Prostate gland (tissue), 2 donors: ENCODE results near the gene AGAP5. TPM values are rescaled to one million over a fixed set of nuclear protein-coding genes. Genes with fewer than 3 reads are reported as not detected.

Experiments
- DNase-seq: peaks from one replicate; pipeline ENCODE4 v3.0.0-alpha.2; 2019; ENCODE audit warnings: low spot score
- H3K27ac ChIP-seq, 2 donors: fragments of 200-600 bp; sonication (generic); 2 replicates each; pipeline ENCODE4 v1.5.1; 2017 to 2019
- H3K27me3 ChIP-seq: fragments of 200-600 bp; sonication (generic); replicated peaks from 2 replicates; pipeline ENCODE4 v1.5.1; 2019; ENCODE audit not compliant: insufficient read depth
- H3K36me3 ChIP-seq, 2 donors: fragments of 200-600 bp; sonication (generic); 1 replicate in 1 of 2; 2 replicates in 1 of 2; pipeline versions ENCODE4 v1.5.1 to v1.8.1; 2017 to 2019
- H3K4me1 ChIP-seq: fragments of 200-600 bp; sonication (generic); replicated peaks from 2 replicates; pipeline ENCODE4 v1.5.1; 2019
- H3K4me3 ChIP-seq, 2 donors: fragments of 200-600 bp; sonication (generic); 2 replicates each; pipeline ENCODE4 v1.5.1; 2017 to 2019
- H3K9me3 ChIP-seq: fragments of 200-600 bp; sonication (generic); 2 replicates; pipeline ENCODE4 v1.5.1; 2017
- POLR2A ChIP-seq: fragments of 450-650 bp; IDR thresholded peaks from one replicate; pipeline ENCODE4 v1.6.1; 2016; ENCODE audit warnings: antibody characterized with exemption, mild to moderate bottlenecking
- POLR2AphosphoS5 ChIP-seq: sonication (generic); formaldehyde crosslinking; IDR thresholded peaks from one replicate; pipeline ENCODE4 v1.6.1; 2017; ENCODE audit warnings: antibody characterized with exemption
- WGBS: methylation state at CpG from one replicate; pipeline ENCODE4 v1.1.5; 2018; 5-methylcytosine and 5-hydroxymethylcytosine counted together
- intact Hi-C: fragments of 100-400 bp; cut with DNase I; formaldehyde crosslinking; loops from one replicate; pipeline ENCODE4 v1.14.2; 2022
- total RNA-seq, 2 donors: library from RNA; depleted of rRNA; stranded (reverse); fragments of >200 nt; gene quantifications; one replicate each; pipeline ENCODE4 v1.1.0, GENCODE V29; 2016
- TF ChIP-seq, protein P1 (sequence below), 4 experiments: fragments of 200-600 bp in 2 of 4; fragments of 450-650 bp in 2 of 4; sonication (generic) in 2 of 4; IDR thresholded peaks; 1 replicate in 3 of 4; 2 replicates in 1 of 4; pipeline ENCODE4 v1.5.1; 2016 to 2019; ENCODE audit warnings: antibody characterized with exemption in 4 of 4, mild to moderate bottlenecking in 2 of 4, moderate library complexity in 2 of 4

The AGAP5 gene
- total RNA-seq, 2 donors from 2014 or later, result 8.3 to 9.7 TPM

GRCh38 chr10:73655990-73656298 lies 42.0 kb downstream of the AGAP5 start, which contains the start of gene SYNPO2L:
TSS of gene SYNPO2L (minus strand) at chr10:73656029. CDS start at chr10:73655922, 107 bp downstream.
- no peak for DNase-seq
- TF ChIP-seq, protein P1, sequence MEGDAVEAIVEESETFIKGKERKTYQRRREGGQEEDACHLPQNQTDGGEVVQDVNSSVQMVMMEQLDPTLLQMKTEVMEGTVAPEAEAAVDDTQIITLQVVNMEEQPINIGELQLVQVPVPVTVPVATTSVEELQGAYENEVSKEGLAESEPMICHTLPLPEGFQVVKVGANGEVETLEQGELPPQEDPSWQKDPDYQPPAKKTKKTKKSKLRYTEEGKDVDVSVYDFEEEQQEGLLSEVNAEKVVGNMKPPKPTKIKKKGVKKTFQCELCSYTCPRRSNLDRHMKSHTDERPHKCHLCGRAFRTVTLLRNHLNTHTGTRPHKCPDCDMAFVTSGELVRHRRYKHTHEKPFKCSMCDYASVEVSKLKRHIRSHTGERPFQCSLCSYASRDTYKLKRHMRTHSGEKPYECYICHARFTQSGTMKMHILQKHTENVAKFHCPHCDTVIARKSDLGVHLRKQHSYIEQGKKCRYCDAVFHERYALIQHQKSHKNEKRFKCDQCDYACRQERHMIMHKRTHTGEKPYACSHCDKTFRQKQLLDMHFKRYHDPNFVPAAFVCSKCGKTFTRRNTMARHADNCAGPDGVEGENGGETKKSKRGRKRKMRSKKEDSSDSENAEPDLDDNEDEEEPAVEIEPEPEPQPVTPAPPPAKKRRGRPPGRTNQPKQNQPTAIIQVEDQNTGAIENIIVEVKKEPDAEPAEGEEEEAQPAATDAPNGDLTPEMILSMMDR (IDR thresholded peaks at IDR 0.05), result no peak
- TF ChIP-seq POLR2A (no peak), POLR2AphosphoS5 (no peak)
- no peaks in the 10 kb centered on the region for H3K4me1 ChIP-seq
- no peak within 1 kb of the TSS for H3K27ac ChIP-seq
- H3K4me3 ChIP-seq, result no peak within 1 kb of the TSS
- H3K9me3 ChIP-seq, result no peaks in the 10 kb centered on the region
- WGBS, result 77% methylated on average over 5 of the region's 5 CpGs
- H3K27me3 ChIP-seq, result no peaks in the 10 kb centered on the region
- no peaks in the 10 kb centered on the region for H3K36me3 ChIP-seq
- intact Hi-C loops, result no loop called here

DNA sequence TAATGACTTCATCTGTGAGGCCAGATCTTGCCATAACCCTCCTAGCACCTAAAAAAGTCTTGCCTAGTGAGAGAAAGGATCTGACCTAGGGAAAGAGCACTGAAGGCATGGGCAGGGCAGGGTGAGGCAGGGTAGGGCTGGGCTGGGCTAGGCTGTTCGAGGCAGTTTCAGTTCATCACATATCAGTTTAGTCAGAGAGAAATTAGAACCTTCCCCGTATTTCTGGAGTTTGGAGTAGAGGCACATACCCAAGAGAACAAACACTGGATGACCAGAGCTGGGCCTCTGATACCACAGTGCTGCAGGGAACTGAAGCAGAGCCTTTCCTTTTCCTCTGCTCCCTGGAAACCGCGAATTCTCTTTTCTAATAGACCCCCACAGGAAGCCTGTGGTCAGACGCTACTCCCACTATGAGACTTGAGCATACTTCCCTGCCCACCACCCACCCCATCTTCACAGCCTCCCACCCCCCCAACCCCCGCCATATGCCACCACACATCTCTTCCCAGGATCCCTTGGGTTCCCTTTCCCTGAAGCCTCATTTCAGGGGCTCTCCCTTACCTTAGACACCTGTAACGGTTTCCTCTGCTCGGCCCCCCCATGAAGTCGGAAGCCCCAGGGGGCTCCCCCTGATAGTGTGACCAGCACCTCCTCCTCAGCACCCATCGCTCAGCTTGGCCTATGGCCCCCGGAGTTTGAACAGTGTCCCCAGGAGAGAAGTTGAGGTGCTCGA lies 42.5 kb downstream of the AGAP5 start:
- no peaks in the 10 kb centered on the region for H3K36me3 ChIP-seq
- intact Hi-C loops, result no loop called here

DNA sequence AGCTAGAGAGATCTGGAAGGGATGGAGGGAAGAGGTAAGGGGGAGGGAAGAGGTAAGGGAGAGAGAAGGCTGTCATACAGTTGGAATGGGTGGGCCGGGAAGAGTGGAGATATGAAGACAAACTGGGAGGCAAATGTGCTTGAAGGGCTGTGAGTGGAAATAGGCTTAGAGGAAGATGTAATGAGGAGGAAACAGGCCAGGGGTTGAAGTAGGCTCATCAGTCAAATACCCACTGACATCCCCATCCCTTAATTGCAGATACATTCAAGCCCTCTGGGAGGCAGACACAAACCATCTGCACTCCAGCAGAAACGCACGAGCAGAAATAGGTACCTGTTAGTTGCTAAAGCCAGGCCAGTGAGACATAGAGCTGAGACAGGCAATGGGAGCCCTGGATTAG lies 44.2 kb downstream of the AGAP5 start:
- Histone ChIP-seq H3K9me3 (no peaks in the 10 kb centered on the region), H3K4me1 (no peaks in the 10 kb centered on the region), H3K4me3 (no peak overlapping the region), H3K27ac (no peak overlapping the region), H3K36me3 (no peaks in the 10 kb centered on the region), H3K27me3 (no peaks in the 10 kb centered on the region)
- TF ChIP-seq POLR2A (no peak), POLR2AphosphoS5 (peak; percentile 29)
- TF ChIP-seq, protein P1 (IDR thresholded peaks at IDR 0.05), result peak in 1 of 4 experiments; percentile 46
- peak; percentile 17 for DNase-seq
- intact Hi-C loops, result no loop called here
- WGBS, result 64% methylated on average over 3 of the region's 3 CpGs

More for the DNA sequence above, 42.5 kb downstream of the AGAP5 start:
- TF ChIP-seq POLR2AphosphoS5 (no peak), POLR2A (no peak)
- TF ChIP-seq, protein P1 (IDR thresholded peaks at IDR 0.05), result no peak
- Histone ChIP-seq H3K27me3 (no peaks in the 10 kb centered on the region), H3K4me1 (no peaks in the 10 kb centered on the region), H3K4me3 (no peak overlapping the region), H3K9me3 (no peaks in the 10 kb centered on the region), H3K27ac (no peak overlapping the region)
- DNase-seq, result no peak
- WGBS, result 85% methylated on average over 12 of the region's 12 CpGs

GRCh38 chr10:73653195-73653594 lies 44.7 kb downstream of the AGAP5 start:
- TF ChIP-seq, protein P1 (IDR thresholded peaks at IDR 0.05), result no peak
- TF ChIP-seq POLR2A (no peak), POLR2AphosphoS5 (no peak)
- intact Hi-C loops, result no loop called here
- Histone ChIP-seq H3K36me3 (no peaks in the 10 kb centered on the region), H3K9me3 (no peaks in the 10 kb centered on the region), H3K27ac (no peak overlapping the region), H3K4me1 (no peaks in the 10 kb centered on the region), H3K27me3 (no peaks in the 10 kb centered on the region), H3K4me3 (no peak overlapping the region)
- WGBS, result 92% methylated on average over 11 of the region's 11 CpGs
- no peak for DNase-seq
